Ishikawa (cell line): ENCODE measurements around the gene PEPD.

Experiments
- CEBPB ChIP-seq: IDR thresholded peaks from 2 replicates; pipeline ENCODE4 v1.6.1; 2012
- CREB1 ChIP-seq: IDR thresholded peaks from 2 replicates; pipeline ENCODE4 v1.6.1; 2012; ENCODE audit warnings: low read depth
- EGR1 ChIP-seq: IDR thresholded peaks from 2 replicates; pipeline ENCODE4 v1.6.1; 2012
- EP300 ChIP-seq: IDR thresholded peaks from 2 replicates; pipeline ENCODE4 v1.6.1; 2012; ENCODE audit warnings: borderline replicate concordance
- FOXM1 ChIP-seq: IDR thresholded peaks from 2 replicates; pipeline ENCODE4 v1.6.1; 2012; ENCODE audit warnings: low read depth, borderline replicate concordance
- MAX ChIP-seq: IDR thresholded peaks from 2 replicates; pipeline ENCODE4 v1.6.1; 2012
- NFIC ChIP-seq: IDR thresholded peaks from 2 replicates; pipeline ENCODE4 v1.6.1; 2012
- RAD21 ChIP-seq: IDR thresholded peaks from 2 replicates; pipeline ENCODE4 v1.6.1; 2012; ENCODE audit warnings: low read depth
- REST ChIP-seq: IDR thresholded peaks from 2 replicates; pipeline ENCODE4 v1.6.1; 2012; ENCODE audit warnings: low read depth, mild to moderate bottlenecking
- TAF1 ChIP-seq: IDR thresholded peaks from 2 replicates; pipeline ENCODE4 v1.6.1; 2012; ENCODE audit warnings: low read depth, mild to moderate bottlenecking
- TCF12 ChIP-seq: IDR thresholded peaks from 2 replicates; pipeline ENCODE4 v1.6.1; 2012; ENCODE audit warnings: low read depth
- TEAD4 ChIP-seq: IDR thresholded peaks from 2 replicates; pipeline ENCODE4 v1.6.1; 2012
- USF1 ChIP-seq: IDR thresholded peaks from 2 replicates; pipeline ENCODE4 v1.6.1; 2012
- YY1 ChIP-seq: IDR thresholded peaks from 2 replicates; pipeline ENCODE4 v1.6.1; 2012; ENCODE audit warnings: low read depth

- TF ChIP-seq YY1 = no peak
- no peak for TF ChIP-seq MAX
- no peak for TF ChIP-seq REST
- TF ChIP-seq EP300 = no peak
- TF ChIP-seq USF1 = no peak
- no peak for TF ChIP-seq TCF12
- no peak for TF ChIP-seq CREB1
- no peak for TF ChIP-seq FOXM1
- no peak for TF ChIP-seq RAD21
- TF ChIP-seq EGR1 = no peak
- no peak for TF ChIP-seq CEBPB
- TF ChIP-seq NFIC = no peak
- TF ChIP-seq TEAD4 = no peak
- no peak for TF ChIP-seq TAF1
Measured at GRCh38 chr19:33465371-33465770, 56.2 kb downstream of the PEPD start.
